Nephron progenitor cell (in vitro differentiated cells): ENCODE data around the gene NPM1.

Experiments used
- DNase-seq: peaks from one replicate; pipeline ENCODE4 v3.0.0; 2021
- H3K27ac Mint-ChIP-seq: 2 replicates; pipeline ENCODE4 v1.8.0; 2021; ENCODE audit warnings: mild to moderate bottlenecking, moderate library complexity, mixed read lengths
- H3K27me3 Mint-ChIP-seq: 2 replicates; pipeline ENCODE4 v1.8.0; 2021; ENCODE audit warnings: mild to moderate bottlenecking, low read depth, mixed read lengths; ENCODE audit not compliant: poor library complexity
- H3K36me3 Mint-ChIP-seq: 2 replicates; pipeline ENCODE4 v1.8.0; 2021; ENCODE audit warnings: low read depth, mixed read lengths
- H3K4me1 Mint-ChIP-seq: 2 replicates; pipeline ENCODE4 v1.8.0; 2021; ENCODE audit warnings: mixed read lengths
- H3K4me3 Mint-ChIP-seq: 2 replicates; pipeline ENCODE4 v1.8.0; 2021; ENCODE audit warnings: mild to moderate bottlenecking, moderate library complexity, mixed read lengths
- H3K9me3 Mint-ChIP-seq: 2 replicates; pipeline ENCODE4 v1.8.0; 2021; ENCODE audit warnings: mild to moderate bottlenecking, moderate library complexity, mixed read lengths
- CTCF ChIP-seq: fragments of 200-600 bp; sonication (generic); IDR thresholded peaks from 2 replicates; pipeline ENCODE4 v1.5.0; 2021; ENCODE audit warnings: antibody characterized with exemption

The NPM1 gene

GRCh38 chr5:171420431-171421241, 33.0 kb downstream of the NPM1 start:
- peak overlapping the region; percentile 88 for H3K4me3 Mint-ChIP-seq
- no peak overlapping the region for H3K27ac Mint-ChIP-seq
- no peak for TF ChIP-seq CTCF
- H3K4me1 Mint-ChIP-seq: peaks cover 59% of the 10 kb centered on the region
- H3K9me3 Mint-ChIP-seq: no peaks in the 10 kb centered on the region
- peak; percentile 35 for DNase-seq
- H3K27me3 Mint-ChIP-seq: peaks cover 28% of the 10 kb centered on the region
- H3K36me3 Mint-ChIP-seq: peaks cover 5% of the 10 kb centered on the region

- no peak for TF ChIP-seq CTCF
- Mint-ChIP-seq H3K4me3 (peak overlapping the region; percentile 82), H3K27ac (no peak overlapping the region), H3K36me3 (peaks cover 5% of the 10 kb centered on the region), H3K4me1 (peaks cover 66% of the 10 kb centered on the region), H3K27me3 (peaks cover 25% of the 10 kb centered on the region), H3K9me3 (no peaks in the 10 kb centered on the region)
- DNase-seq: no peak
Observed at GRCh38 chr5:171421331-171422262, 33.9 kb downstream of the NPM1 start.

DNA sequence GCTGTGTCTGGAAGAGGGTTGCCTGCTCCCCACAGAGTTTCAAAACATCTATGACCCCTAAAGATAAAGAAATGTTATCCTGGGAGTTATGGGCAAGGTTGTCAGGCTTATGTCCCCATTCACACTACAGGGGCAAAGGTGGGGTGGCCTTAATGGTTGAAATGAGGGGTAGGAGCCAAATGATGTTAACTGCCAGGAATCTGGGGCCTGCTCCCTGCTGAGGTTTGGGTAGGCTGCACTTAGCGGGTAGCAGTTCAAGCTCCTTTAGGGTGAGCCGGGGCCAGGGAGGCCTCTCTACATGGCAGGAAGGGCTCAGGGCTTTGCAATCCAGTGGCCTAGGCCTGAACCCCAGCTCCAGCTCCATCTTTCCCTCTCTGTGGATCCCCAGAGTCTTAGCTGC, 34.8 kb downstream of the NPM1 start:
- Mint-ChIP-seq H3K4me3 (no peak overlapping the region), H3K27ac (no peak overlapping the region), H3K4me1 (peaks cover 62% of the 10 kb centered on the region), H3K36me3 (peaks cover 5% of the 10 kb centered on the region), H3K27me3 (peaks cover 25% of the 10 kb centered on the region), H3K9me3 (no peaks in the 10 kb centered on the region)
- DNase-seq: no peak
- no peak for TF ChIP-seq CTCF

DNA sequence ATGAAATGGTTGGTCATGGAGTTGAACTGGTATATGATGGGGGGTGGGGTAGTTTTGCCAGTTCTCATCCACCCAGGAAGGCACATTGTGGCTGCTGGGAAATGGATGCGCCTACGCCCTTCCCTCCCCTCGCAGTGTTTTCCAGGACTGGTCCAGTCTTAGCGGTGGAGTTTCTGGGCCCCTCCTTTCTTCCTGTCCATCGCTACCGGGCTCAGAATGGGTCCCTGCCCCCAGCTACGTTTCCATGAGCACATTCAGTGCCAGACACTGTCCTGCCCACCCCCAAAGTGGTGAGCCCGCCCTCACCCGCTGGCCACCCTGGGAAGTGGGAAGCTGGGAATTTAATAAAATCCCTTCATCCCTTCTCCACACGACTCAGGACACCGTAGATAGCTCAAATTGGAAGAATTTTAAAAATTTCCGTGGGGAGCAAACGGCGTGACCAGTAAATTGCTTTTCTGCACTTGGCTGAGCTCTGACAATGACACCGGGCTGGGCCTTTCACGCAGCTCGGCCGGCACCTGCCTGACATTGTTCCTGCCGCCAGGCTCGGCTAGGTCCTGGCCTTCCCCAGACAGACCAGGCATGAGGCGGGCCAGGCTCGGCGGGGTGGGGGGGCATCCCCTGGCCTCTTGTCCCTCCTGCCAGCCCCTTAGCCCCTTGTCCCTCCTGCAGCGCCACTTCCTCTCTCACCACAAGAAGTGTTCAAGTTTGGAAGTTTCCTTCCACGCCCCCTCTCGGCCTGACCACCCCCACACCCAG, 35.4 kb downstream of the NPM1 start:
- H3K4me1 Mint-ChIP-seq: peaks cover 62% of the 10 kb centered on the region
- H3K27ac Mint-ChIP-seq: peak overlapping the region; percentile 42
- no peaks in the 10 kb centered on the region for H3K9me3 Mint-ChIP-seq
- peaks cover 26% of the 10 kb centered on the region for H3K27me3 Mint-ChIP-seq
- peaks cover 8% of the 10 kb centered on the region for H3K36me3 Mint-ChIP-seq
- DNase-seq: peak; percentile 61
- peak overlapping the region; percentile 49 for H3K4me3 Mint-ChIP-seq
- TF ChIP-seq CTCF: no peak

GRCh38 chr5:171424726-171425125, 37.1 kb downstream of the NPM1 start:
- Mint-ChIP-seq H3K36me3 (peaks cover 21% of the 10 kb centered on the region), H3K4me1 (peaks cover 71% of the 10 kb centered on the region), H3K27me3 (peaks cover 29% of the 10 kb centered on the region), H3K9me3 (no peaks in the 10 kb centered on the region), H3K4me3 (no peak overlapping the region), H3K27ac (no peak overlapping the region)
- no peak for TF ChIP-seq CTCF
- no peak for DNase-seq
